ENCODE results near the gene BPGM.

DNA sequence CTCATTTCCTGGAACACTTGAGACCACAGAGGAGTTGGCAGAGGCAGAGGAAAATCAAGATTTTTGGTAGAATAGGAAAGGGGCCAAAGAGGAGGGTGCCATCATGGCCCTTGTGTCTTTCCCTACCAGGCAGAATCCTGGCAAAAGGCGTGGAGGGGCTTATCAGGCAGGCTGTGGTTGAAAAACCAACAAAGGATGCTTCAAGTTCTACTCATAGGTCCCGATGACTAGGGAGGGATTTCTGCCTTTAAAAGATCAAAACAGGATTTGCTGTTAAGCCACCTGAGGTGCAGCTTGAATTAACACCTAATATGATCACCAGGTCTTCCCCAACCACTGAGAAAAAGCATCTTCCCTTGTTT is 45.7 kb downstream of the BPGM start:
- no peak for TF ChIP-seq EZH2 (IDR thresholded peaks at IDR 0.05; ENCODE audit: borderline replicate concordance)
- TF ChIP-seq, protein P1, sequence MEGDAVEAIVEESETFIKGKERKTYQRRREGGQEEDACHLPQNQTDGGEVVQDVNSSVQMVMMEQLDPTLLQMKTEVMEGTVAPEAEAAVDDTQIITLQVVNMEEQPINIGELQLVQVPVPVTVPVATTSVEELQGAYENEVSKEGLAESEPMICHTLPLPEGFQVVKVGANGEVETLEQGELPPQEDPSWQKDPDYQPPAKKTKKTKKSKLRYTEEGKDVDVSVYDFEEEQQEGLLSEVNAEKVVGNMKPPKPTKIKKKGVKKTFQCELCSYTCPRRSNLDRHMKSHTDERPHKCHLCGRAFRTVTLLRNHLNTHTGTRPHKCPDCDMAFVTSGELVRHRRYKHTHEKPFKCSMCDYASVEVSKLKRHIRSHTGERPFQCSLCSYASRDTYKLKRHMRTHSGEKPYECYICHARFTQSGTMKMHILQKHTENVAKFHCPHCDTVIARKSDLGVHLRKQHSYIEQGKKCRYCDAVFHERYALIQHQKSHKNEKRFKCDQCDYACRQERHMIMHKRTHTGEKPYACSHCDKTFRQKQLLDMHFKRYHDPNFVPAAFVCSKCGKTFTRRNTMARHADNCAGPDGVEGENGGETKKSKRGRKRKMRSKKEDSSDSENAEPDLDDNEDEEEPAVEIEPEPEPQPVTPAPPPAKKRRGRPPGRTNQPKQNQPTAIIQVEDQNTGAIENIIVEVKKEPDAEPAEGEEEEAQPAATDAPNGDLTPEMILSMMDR (IDR thresholded peaks at IDR 0.05; ENCODE audit: poor library complexity) = no peak

Measured in hepatocyte (in vitro differentiated cells).